GM10266 (cell line): ENCODE data around the gene TBC1D24.

ENCODE experiments used
- DNase-seq: peaks from one replicate; pipeline ENCODE4 v3.0.0; 2012; ENCODE audit errors: extremely low spot score
- TF ChIP-seq, protein P1 (sequence below): IDR thresholded peaks from 2 replicates; pipeline ENCODE4 v1.5.1; 2012; ENCODE audit warnings: mild to moderate bottlenecking, low read depth; ENCODE audit not compliant: control insufficient read depth, insufficient read depth; ENCODE audit errors: missing control alignments

TBC1D24 gene

DNA sequence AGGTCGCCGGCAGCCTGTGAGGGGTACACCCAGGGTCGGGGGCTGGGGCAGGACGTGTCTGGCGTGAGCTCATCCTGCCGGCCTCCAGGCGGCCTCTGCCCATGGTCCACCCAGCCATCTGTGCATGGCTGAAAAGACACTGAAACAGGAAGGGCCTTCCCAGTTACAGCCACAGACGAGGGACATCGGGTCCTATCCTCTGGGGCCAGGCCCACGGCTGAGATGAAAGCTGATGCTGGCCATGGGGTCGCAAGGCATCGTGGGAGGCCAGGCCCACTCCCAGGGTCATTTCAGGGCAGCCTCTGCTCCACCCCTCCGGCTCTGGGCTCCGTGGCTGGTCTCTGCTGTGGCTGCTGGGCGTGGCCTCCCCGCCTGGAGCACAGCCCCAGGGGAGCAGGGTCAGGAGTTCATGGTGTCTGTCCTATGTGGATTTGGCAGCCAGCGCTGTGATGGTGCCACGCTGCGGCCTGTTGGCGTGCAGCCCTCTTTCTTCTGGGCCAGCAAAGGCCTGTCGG is 22.2 kb downstream of the TBC1D24 start:
- TF ChIP-seq, protein P1, sequence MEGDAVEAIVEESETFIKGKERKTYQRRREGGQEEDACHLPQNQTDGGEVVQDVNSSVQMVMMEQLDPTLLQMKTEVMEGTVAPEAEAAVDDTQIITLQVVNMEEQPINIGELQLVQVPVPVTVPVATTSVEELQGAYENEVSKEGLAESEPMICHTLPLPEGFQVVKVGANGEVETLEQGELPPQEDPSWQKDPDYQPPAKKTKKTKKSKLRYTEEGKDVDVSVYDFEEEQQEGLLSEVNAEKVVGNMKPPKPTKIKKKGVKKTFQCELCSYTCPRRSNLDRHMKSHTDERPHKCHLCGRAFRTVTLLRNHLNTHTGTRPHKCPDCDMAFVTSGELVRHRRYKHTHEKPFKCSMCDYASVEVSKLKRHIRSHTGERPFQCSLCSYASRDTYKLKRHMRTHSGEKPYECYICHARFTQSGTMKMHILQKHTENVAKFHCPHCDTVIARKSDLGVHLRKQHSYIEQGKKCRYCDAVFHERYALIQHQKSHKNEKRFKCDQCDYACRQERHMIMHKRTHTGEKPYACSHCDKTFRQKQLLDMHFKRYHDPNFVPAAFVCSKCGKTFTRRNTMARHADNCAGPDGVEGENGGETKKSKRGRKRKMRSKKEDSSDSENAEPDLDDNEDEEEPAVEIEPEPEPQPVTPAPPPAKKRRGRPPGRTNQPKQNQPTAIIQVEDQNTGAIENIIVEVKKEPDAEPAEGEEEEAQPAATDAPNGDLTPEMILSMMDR = no peak
- no peak for DNase-seq

- DNase-seq = no peak
- TF ChIP-seq, protein P1 = no peak
These were observed 23.0 kb downstream of the TBC1D24 start for GRCh38 chr16:2497695-2498484.

GRCh38 chr16:2498531-2499253 is 23.8 kb downstream of the TBC1D24 start:
- no peak for DNase-seq
- TF ChIP-seq, protein P1 = no peak

GRCh38 chr16:2499454-2499853 is 24.5 kb downstream of the TBC1D24 start:
- TF ChIP-seq, protein P1 = no peak
- DNase-seq = no peak

- no peak for DNase-seq
These were observed 25.0 kb downstream of the TBC1D24 start for GRCh38 chr16:2499890-2500429.

GRCh38 chr16:2500430-2500917 is 25.5 kb downstream of the TBC1D24 start:
- TF ChIP-seq, protein P1 = no peak
- DNase-seq = no peak

More at GRCh38 chr16:2499890-2500429, 25.0 kb downstream of the TBC1D24 start:
- TF ChIP-seq, protein P1 = no peak
